ENCODE data around the gene MROH7. TPM values are rescaled to one million over a fixed set of nuclear protein-coding genes. Genes with fewer than 3 reads are reported as not detected.

MROH7 gene
- total RNA-seq, 3 donors from 2014 or later: 0.08 TPM; not detected in 2

Other genes with a start within 250 kb of the MROH7 start
- gene SSBP3, start 235.4 kb upstream of the MROH7 start, total RNA-seq: 10 to 100 TPM; 36.2 to 39.1 (median 37.5) TPM
- under 1 TPM; 0.25 to 0.35 (median 0.34) TPM for gene ACOT11, start 93.6 kb upstream of the MROH7 start, total RNA-seq
- not detected for gene FAM151A, start 18.3 kb upstream of the MROH7 start, total RNA-seq
- gene TTC4, start 74.1 kb downstream of the MROH7 start, total RNA-seq: 10 to 100 TPM; 52.5 to 61.2 (median 59.6) TPM
- 1 to 10 TPM; 5.5 to 7.9 (median 6.1) TPM for gene PARS2, start 122.7 kb downstream of the MROH7 start, total RNA-seq
- gene TTC22, start 159.5 kb downstream of the MROH7 start, total RNA-seq: 1 to 10 TPM; 1.9 to 2.8 (median 2.0) TPM
- gene DHCR24, start 245.4 kb downstream of the MROH7 start, total RNA-seq: 10 to 100 TPM; 53.0 to 70.5 (median 66.8) TPM